HCT116 (cell line): Measurements from ENCODE around the gene NFE2.

Source experiments
- POLR2A ChIP-seq: IDR thresholded peaks from 2 replicates; pipeline ENCODE4 v1.7.0; 2011; ENCODE audit warnings: borderline replicate concordance; ENCODE audit not compliant: insufficient read depth, insufficient read length; ENCODE audit errors: extremely low read depth
- RAD21 ChIP-seq: IDR thresholded peaks from 2 replicates; pipeline ENCODE4 v1.6.1; 2012; ENCODE audit warnings: low read depth, mild to moderate bottlenecking

GRCh38 chr12:54337280-54337842 is 36.5 kb upstream of the NFE2 start:
- TF ChIP-seq RAD21 (no peak), POLR2A (no peak)
